Spleen (tissue), 11 donors: ENCODE data around the gene CATSPER4. TPM values are rescaled to one million over a fixed set of nuclear protein-coding genes. Genes with fewer than 3 reads are reported as not detected.

Experiments
- DNase-seq: peaks from one replicate; pipeline ENCODE4 v3.0.0-alpha.2; 2020
- H3K27ac ChIP-seq, 8 donors: fragments of 200-600 bp; sonication (generic) in 7 of 8; 1 replicate in 4 of 8; 2 replicates in 4 of 8; pipeline versions ENCODE4 v1.5.0 to v1.8.0; 2016 to 2021; ENCODE audit warnings: inconsistent platforms in 4 of 8, mild to moderate bottlenecking in 4 of 8, moderate library complexity in 1 of 8
- H3K27me3 ChIP-seq, 7 donors: fragments of 200-600 bp; sonication (generic) in 6 of 7; replicated peaks in 1 of 7; 1 replicate in 4 of 7; 2 replicates in 3 of 7; pipeline versions ENCODE4 v1.5.0 to v1.8.0; 2016 to 2021; ENCODE audit warnings: inconsistent platforms in 3 of 7, mild to moderate bottlenecking in 1 of 7
- H3K36me3 ChIP-seq, 6 donors: fragments of 200-600 bp; sonication (generic) in 5 of 6; 1 replicate in 4 of 6; 2 replicates in 2 of 6; pipeline versions ENCODE4 v1.5.0 to v1.8.0; 2016 to 2021; ENCODE audit warnings: inconsistent platforms in 2 of 6
- H3K4me1 ChIP-seq, 6 donors: fragments of 200-600 bp; sonication (generic) in 5 of 6; 1 replicate in 3 of 6; 2 replicates in 3 of 6; pipeline versions ENCODE4 v1.5.0 to v1.8.0; 2016 to 2021; ENCODE audit warnings: inconsistent platforms in 3 of 6
- H3K4me3 ChIP-seq, 8 donors: fragments of 200-600 bp; sonication (generic) in 7 of 8; 1 replicate in 4 of 8; 2 replicates in 4 of 8; pipeline versions ENCODE4 v1.5.0 to v1.8.0; 2016 to 2021; ENCODE audit warnings: inconsistent platforms in 4 of 8, mild to moderate bottlenecking in 4 of 8, moderate library complexity in 2 of 8
- H3K9me3 ChIP-seq, 8 donors: fragments of 200-600 bp; sonication (generic) in 7 of 8; 1 replicate in 4 of 8; 2 replicates in 4 of 8; pipeline versions ENCODE4 v1.5.0 to v1.8.0; 2016 to 2021; ENCODE audit warnings: inconsistent platforms in 4 of 8
- POLR2A ChIP-seq, 3 donors: fragments of 450-650 bp; IDR thresholded peaks; one replicate each; pipeline ENCODE4 v1.5.1; 2017; ENCODE audit warnings: antibody characterized with exemption in 3 of 3, mild to moderate bottlenecking in 1 of 3
- POLR2AphosphoS5 ChIP-seq, 3 donors: sonication (generic); formaldehyde crosslinking; IDR thresholded peaks; one replicate each; pipeline ENCODE4 v1.5.1; 2017; ENCODE audit warnings: antibody characterized with exemption in 3 of 3
- WGBS, 5 donors: extraction: QIAGEN DNeasy Blood & Tissue Kit in 3 of 5; methylation state at CpG; one replicate each; pipeline versions ENCODE4 v1.1.5 to v1.1.7; 2013 to 2018; 5-methylcytosine and 5-hydroxymethylcytosine counted together
- intact Hi-C: fragments of 100-400 bp; cut with DNase I; formaldehyde crosslinking; loops from one replicate; pipeline ENCODE4 v1.15.0; 2023; ENCODE audit warnings: low total_unique reads
- polyA plus RNA-seq, 3 donors: library from polyadenylated mRNA; stranded (reverse); fragments of 200-250 nt; gene quantifications; one replicate each; pipeline ENCODE4 v1.2.1, GENCODE V29; 2013
- total RNA-seq, 7 donors: library from RNA; depleted of rRNA in 3 of 7; stranded (reverse); fragments of >200 nt in 3 of 7; fragmentation: NEBNext Ultra II Directional in 4 of 7; extraction: Animal tissue kit (Norgen Biotek cat#: 25700) in 4 of 7; gene quantifications; one replicate each; pipeline versions ENCODE4 v1.1.0 to v1.2.1, GENCODE V29; 2016 to 2021
- TF ChIP-seq, protein P1 (sequence below), 11 experiments: fragments of 200-600 bp in 7 of 11; fragments of 450-650 bp in 4 of 11; sonication (generic) in 4 of 11; IDR thresholded peaks in 8 of 11; conservative IDR thresholded peaks in 3 of 11; 1 replicate in 7 of 11; 2 replicates in 4 of 11; pipeline versions ENCODE4 v1.4.0 to v1.8.0; 2016 to 2021; ENCODE audit warnings: antibody characterized with exemption in 11 of 11, inconsistent platforms in 4 of 11, mild to moderate bottlenecking in 1 of 11
- donor health status: healthy with polysubstance abuse.
- donor health status: DM: no; HTN: no; CAD: no; lungs with moderate emphysema.
- donor health status: DM: no; HTN: no; CAD: no.
- donor health status: Bipolar disorder and iron deficiency.
- donor health status: healthy.
- donor health status: DM: no; HTN: no; CAD: no.
- donor health status: DM: yes; HTN: yes; CAD: no.

The CATSPER4 gene
- total and polyA plus RNA-seq, 10 donors = 0.03 TPM; not detected in 9

DNA sequence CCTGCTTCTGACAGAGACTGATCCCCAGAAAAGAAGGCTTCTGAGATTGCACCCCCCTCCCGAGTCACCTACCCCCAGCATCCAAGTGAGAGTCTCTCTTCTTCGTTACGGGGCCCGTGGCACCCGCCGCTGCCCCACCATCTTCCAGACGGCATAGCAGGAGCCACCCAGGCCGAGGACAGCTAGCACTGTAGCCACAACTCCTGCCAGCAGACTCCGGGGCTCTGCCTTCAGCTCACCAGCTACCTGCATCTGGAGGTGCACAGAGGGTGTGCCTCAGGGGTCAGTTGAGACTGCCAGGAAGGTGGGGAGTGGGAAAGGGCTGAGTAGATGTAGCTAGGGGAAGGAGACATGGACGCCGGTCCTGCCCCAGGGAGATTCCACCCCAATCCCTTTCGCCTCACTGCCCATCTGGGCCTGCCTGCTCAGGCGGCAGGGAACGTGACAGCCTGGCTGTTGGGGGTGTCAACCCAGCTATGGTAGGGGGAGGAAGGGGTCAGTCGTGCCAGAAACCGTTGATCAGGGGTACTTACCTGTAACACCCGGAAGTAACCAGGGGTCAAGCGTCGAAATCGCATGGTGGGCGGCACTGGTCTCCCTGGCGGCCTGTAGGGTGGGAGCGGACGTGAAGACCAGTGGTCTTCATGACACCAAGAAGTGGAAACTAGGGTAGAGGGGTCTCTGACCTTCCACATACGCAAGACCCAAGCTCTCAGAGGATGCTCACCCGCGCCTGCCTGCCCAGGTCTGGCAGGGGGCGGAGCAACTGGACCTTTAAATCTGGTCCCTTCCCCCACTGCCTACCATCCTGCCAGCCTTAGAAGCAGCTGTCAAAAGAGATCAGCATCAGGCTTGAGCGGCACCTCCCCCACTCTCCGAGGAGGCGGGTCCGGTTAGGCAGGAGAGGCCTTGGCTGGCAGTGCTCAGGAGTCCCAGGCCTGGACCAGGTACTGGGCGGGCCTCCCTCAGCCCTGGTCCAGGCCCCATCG lies 19.0 kb upstream of the CATSPER4 start, which contains the start of gene ZNF593OS:
Gene ZNF593OS, minus strand, starts transcription at position 749 of the 989 bp plus-strand sequence. Its CDS starts 171 bp downstream, at position 578.
- H3K4me1 ChIP-seq = peaks cover 9 to 28% (median 20%) of the 10 kb centered on the region in 6 donors
- intact Hi-C loops = no loop called here
- H3K27ac ChIP-seq = no peak within 1 kb of the TSS
- H3K9me3 ChIP-seq = no peaks in the 10 kb centered on the region
- TF ChIP-seq POLR2A (IDR thresholded peaks at IDR 0.05) = no peak
- H3K4me3 ChIP-seq = peak within 1 kb of the TSS in 6 of 8 donors; percentile 56 to 86 (median 76)
- no peak for DNase-seq
- H3K36me3 ChIP-seq = peaks cover 0 to 10% (median 0%) of the 10 kb centered on the region in 6 donors
- WGBS, 5 donors = 91 to 95% (median 94%) methylated on average over 32 to 34 of the region's 34 CpGs
- no peaks in the 10 kb centered on the region for H3K27me3 ChIP-seq

DNA sequence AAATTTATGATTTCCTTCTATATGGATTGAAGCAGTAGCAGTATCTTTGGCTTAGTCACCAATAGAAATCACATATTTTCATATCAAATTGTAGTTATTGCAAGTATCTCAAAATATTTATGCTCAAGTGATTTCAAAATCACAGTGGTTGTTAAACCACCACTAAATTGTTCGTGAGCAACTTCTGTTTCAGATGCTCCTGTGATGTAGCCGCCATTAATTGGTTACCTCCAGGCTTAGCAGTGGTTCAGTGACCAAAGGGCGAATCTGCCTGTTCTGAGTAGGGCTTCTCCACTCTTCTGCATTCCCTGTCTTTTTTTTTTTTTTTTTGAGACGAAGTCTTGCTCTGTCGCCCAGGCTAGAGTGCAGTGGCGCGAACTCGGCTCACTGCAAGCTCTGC lies 15.1 kb upstream of the CATSPER4 start:
- no peak overlapping the region for H3K4me3 ChIP-seq
- no peak for TF ChIP-seq POLR2A (IDR thresholded peaks at IDR 0.05)
- TF ChIP-seq, protein P1, sequence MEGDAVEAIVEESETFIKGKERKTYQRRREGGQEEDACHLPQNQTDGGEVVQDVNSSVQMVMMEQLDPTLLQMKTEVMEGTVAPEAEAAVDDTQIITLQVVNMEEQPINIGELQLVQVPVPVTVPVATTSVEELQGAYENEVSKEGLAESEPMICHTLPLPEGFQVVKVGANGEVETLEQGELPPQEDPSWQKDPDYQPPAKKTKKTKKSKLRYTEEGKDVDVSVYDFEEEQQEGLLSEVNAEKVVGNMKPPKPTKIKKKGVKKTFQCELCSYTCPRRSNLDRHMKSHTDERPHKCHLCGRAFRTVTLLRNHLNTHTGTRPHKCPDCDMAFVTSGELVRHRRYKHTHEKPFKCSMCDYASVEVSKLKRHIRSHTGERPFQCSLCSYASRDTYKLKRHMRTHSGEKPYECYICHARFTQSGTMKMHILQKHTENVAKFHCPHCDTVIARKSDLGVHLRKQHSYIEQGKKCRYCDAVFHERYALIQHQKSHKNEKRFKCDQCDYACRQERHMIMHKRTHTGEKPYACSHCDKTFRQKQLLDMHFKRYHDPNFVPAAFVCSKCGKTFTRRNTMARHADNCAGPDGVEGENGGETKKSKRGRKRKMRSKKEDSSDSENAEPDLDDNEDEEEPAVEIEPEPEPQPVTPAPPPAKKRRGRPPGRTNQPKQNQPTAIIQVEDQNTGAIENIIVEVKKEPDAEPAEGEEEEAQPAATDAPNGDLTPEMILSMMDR (IDR thresholded peaks at IDR 0.05 in 8 of 11, conservative IDR thresholded peaks at IDR 0.05 in 3 of 11) = no peak
- no peak for DNase-seq
- H3K27me3 ChIP-seq = no peaks in the 10 kb centered on the region
- 89 to 98% (median 91%) methylated on average over 8 of the region's 8 CpGs for WGBS, 5 donors
- no peak overlapping the region for H3K27ac ChIP-seq
- H3K9me3 ChIP-seq = no peaks in the 10 kb centered on the region
- peaks cover 6 to 14% (median 12%) of the 10 kb centered on the region in 6 donors for H3K4me1 ChIP-seq
- intact Hi-C loops = no loop called here
- peaks cover 0 to 10% (median 0%) of the 10 kb centered on the region in 6 donors for H3K36me3 ChIP-seq

DNA sequence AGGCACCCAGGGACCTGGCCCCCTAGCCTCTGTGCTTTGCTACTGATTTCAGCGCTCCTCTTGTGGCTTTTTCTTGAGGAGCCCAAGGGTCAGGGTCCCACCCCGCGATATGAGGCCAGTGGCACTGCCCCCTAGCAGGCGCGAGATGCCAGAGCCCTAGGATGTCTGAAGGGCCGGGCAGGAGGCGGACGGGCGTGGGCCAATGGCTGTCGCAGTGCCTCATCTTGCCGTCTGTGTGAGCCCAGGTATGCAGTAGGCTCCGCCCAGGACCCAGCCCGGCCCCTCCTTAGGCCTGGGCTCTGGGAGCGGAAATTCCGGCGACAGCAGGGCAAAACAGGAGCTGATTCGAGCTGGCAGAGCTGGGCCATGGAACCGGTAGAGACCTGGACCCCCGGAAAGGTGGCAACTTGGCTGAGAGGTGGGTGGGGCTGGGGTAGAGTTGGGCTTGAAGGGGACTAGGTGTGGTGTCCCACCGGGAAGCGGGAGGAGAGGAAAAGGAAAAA lies 13.2 kb upstream of the CATSPER4 start, which contains the start of gene CNKSR1:
Gene CNKSR1, plus strand, starts transcription at position 310 of the 503 bp plus-strand sequence. Its CDS starts 57 bp downstream, at position 367.
- 43 to 68% (median 59%) methylated on average over 20 to 21 of the region's 21 CpGs for WGBS, 5 donors
- Histone ChIP-seq H3K4me1 (no peaks in the 10 kb centered on the region), H3K27me3 (no peaks in the 10 kb centered on the region), H3K9me3 (no peaks in the 10 kb centered on the region), H3K27ac (no peak within 1 kb of the TSS), H3K36me3 (no peaks in the 10 kb centered on the region), H3K4me3 (no peak within 1 kb of the TSS)
- TF ChIP-seq, protein P1 (IDR thresholded peaks at IDR 0.05 in 8 of 11, conservative IDR thresholded peaks at IDR 0.05 in 3 of 11) = no peak
- no peak for TF ChIP-seq POLR2A (IDR thresholded peaks at IDR 0.05)
- no peak for TF ChIP-seq POLR2AphosphoS5 (IDR thresholded peaks at IDR 0.05)
- intact Hi-C loops = no loop called here
- DNase-seq = no peak

DNA sequence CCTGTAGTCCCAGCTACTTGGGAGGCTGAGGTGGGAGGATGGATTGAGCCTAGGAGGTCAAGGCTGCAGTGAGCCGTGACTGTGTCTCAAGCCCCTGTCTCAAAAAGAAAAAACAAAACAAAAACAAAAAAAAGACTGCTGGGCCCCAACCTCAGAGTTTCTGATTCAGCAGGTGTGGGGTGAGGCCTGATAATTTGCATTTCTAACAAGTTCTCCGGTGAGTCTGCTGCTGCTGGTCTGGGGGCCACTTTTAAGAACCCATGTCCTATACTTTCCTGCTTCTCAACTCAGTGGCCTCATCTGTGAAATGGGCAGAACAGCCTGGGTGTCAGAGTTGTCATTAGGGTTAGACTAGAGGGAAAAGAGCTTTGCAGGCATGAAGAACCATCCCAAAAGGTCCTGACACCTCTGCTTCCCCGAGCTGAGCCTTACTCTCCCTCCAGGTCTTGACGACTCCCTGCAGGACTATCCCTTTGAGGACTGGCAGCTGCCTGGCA lies 10.3 kb upstream of the CATSPER4 start:
- WGBS, 5 donors = 68 to 84% (median 80%) methylated on average over 4 of the region's 4 CpGs
- TF ChIP-seq POLR2AphosphoS5 (IDR thresholded peaks at IDR 0.05) = no peak
- TF ChIP-seq, protein P1 (IDR thresholded peaks at IDR 0.05 in 8 of 11, conservative IDR thresholded peaks at IDR 0.05 in 3 of 11) = no peak
- no peak for TF ChIP-seq POLR2A (IDR thresholded peaks at IDR 0.05)

More for the DNA sequence above, 10.3 kb upstream of the CATSPER4 start:
- Histone ChIP-seq H3K9me3 (no peaks in the 10 kb centered on the region), H3K27ac (no peak overlapping the region), H3K4me1 (no peaks in the 10 kb centered on the region), H3K4me3 (no peak overlapping the region), H3K27me3 (no peaks in the 10 kb centered on the region), H3K36me3 (no peaks in the 10 kb centered on the region)
- intact Hi-C loops = no loop called here
- DNase-seq = no peak
